ENCODE measurements around the gene STX10.

DNA sequence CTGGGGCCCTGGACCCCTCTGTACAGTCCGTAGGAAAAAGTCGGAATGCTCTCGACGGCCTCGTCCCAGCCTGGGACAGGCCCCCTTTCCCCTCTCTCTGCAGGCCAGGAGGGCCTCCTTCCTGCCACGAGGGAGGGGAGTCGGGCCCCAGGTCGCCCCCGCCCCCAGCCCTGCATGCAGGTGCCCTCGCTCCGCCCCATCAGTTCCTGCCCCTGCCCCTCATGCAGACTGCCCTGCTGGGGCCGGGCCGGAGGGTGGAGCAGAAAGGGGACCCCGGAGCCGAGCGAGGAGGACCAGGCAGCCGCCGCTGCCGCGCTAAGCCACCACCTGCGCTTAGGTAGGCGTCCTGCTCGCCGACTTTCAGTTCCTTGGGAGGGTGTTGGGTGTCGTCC is 54.8 kb downstream of the STX10 start:
- TF ChIP-seq, protein P1, sequence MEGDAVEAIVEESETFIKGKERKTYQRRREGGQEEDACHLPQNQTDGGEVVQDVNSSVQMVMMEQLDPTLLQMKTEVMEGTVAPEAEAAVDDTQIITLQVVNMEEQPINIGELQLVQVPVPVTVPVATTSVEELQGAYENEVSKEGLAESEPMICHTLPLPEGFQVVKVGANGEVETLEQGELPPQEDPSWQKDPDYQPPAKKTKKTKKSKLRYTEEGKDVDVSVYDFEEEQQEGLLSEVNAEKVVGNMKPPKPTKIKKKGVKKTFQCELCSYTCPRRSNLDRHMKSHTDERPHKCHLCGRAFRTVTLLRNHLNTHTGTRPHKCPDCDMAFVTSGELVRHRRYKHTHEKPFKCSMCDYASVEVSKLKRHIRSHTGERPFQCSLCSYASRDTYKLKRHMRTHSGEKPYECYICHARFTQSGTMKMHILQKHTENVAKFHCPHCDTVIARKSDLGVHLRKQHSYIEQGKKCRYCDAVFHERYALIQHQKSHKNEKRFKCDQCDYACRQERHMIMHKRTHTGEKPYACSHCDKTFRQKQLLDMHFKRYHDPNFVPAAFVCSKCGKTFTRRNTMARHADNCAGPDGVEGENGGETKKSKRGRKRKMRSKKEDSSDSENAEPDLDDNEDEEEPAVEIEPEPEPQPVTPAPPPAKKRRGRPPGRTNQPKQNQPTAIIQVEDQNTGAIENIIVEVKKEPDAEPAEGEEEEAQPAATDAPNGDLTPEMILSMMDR (conservative IDR thresholded peaks at IDR 0.05; ENCODE audit: low read depth, low read length): no peak
- TF ChIP-seq EZH2 (IDR thresholded peaks at IDR 0.05; ENCODE audit: borderline replicate concordance, low read depth, low read length, poor library complexity, severe bottlenecking): no peak

All from A673 (cell line).